HCT116 (cell line): Measurements from ENCODE around the gene PSG2. TPM values are rescaled to one million over a fixed set of nuclear protein-coding genes. Genes with fewer than 3 reads are reported as not detected.
"Not testable (repeated sequence)": the region's sequence is repeated elsewhere in the genome, so short reads cannot be mapped to it uniquely, and the experiment has no call there.

Source experiments
- ATAC-seq: fragments of 200-7000 bp; cut with Tn5 transposase; 2 replicates; pipeline ENCODE4 v1.9.1; 2020; ENCODE audit warnings: mild to moderate bottlenecking, moderate library complexity
- BruUV-seq: library from RNA; stranded (reverse); fragments of 400-500 nt; replicated peaks from 2 replicates; lab custom pipeline; 2021; lab: Mats Ljungman, UMichigan
- CTCF ChIA-PET: fragments of 300-600 bp; sonication (Branson Sonifier 250); formaldehyde crosslinking; loops from one replicate; lab custom pipeline; 2021; ENCODE audit warnings: antibody characterized with exemption; lab: Charles Lee
- POLR2A ChIA-PET: fragments of 300-600, 350-600 bp; sonication (Branson Sonifier 250); formaldehyde crosslinking; loops from one replicate; lab custom pipeline; 2021; ENCODE audit warnings: antibody characterized with exemption; lab: Charles Lee
- RAD21 ChIA-PET, 2 experiments: fragments of 300-600 bp; sonication (Branson Sonifier 250); formaldehyde crosslinking; loops; one replicate each; lab custom pipeline; 2023; ENCODE audit warnings: low total read pairs in 2 of 2; ENCODE audit not compliant: uncharacterized antibody in 2 of 2, unreplicated experiment in 2 of 2, low non-redundant PET in 1 of 2; lab: Charles Lee
- DNase-seq: peaks from one replicate; pipeline ENCODE4 v3.0.0-alpha.2; 2010; ENCODE audit warnings: low read depth, low spot score
- H2AFZ ChIP-seq: fragments of 200-600 bp; shearing (Covaris generic), sonication (generic); 2 replicates; pipeline ENCODE4 v1.6.1; 2017; ENCODE audit warnings: low read depth, mixed run types, mixed read lengths, antibody characterized with exemption, low read length; ENCODE audit not compliant: poor library complexity, severe bottlenecking
- H3K27ac ChIP-seq: 2 replicates; pipeline ENCODE4 v1.5.1; 2012; ENCODE audit warnings: low read depth, low read length
- H3K27me3 ChIP-seq: fragments of 200-600 bp; sonication (generic); 2 replicates; pipeline ENCODE4 v1.6.1; 2016; ENCODE audit warnings: mixed run types, low read length, mixed read lengths; ENCODE audit not compliant: insufficient read depth
- H3K36me3 ChIP-seq, 2 experiments: fragments of 200-500 bp in 1 of 2; fragments of 200-600 bp in 1 of 2; sonication (Bioruptor generic) in 1 of 2; sonication (generic) in 1 of 2; 2 replicates each; pipeline versions ENCODE4 v1.5.1 to v1.6.1; 2014 to 2016; ENCODE audit warnings: low read length in 2 of 2, inconsistent platforms in 1 of 2, mixed read lengths in 1 of 2, mixed run types in 1 of 2; ENCODE audit not compliant: insufficient read depth in 2 of 2, control insufficient read depth in 1 of 2
- H3K4me1 ChIP-seq, 2 experiments: fragments of 200-600 bp in 1 of 2; sonication (generic) in 1 of 2; 2 replicates each; pipeline versions ENCODE4 v1.5.1 to v1.6.1; 2012 to 2017; ENCODE audit warnings: low read length in 2 of 2, inconsistent platforms in 1 of 2, mild to moderate bottlenecking in 1 of 2, mixed read lengths in 1 of 2, mixed run types in 1 of 2, moderate library complexity in 1 of 2; ENCODE audit not compliant: insufficient read depth in 2 of 2, control insufficient read depth in 1 of 2
- H3K4me2 ChIP-seq: fragments of 200-600 bp; sonication (generic); 2 replicates; pipeline ENCODE4 v1.6.1; 2017; ENCODE audit warnings: mixed run types, low read length, mixed read lengths
- H3K4me3 ChIP-seq, 2 experiments: fragments of 200-600 bp in 1 of 2; sonication (generic) in 1 of 2; replicated peaks in 1 of 2; 2 replicates each; pipeline ENCODE4 v1.5.1; 2011 to 2016; ENCODE audit warnings: low read length in 2 of 2, control low read depth in 1 of 2, low read depth in 1 of 2, mild to moderate bottlenecking in 1 of 2, mixed read lengths in 1 of 2, mixed run types in 1 of 2
- H3K79me2 ChIP-seq: fragments of 200-600 bp; sonication (generic); 2 replicates; pipeline ENCODE4 v1.6.1; 2017; ENCODE audit warnings: mild to moderate bottlenecking, mixed run types, low read length, moderate library complexity, mixed read lengths; ENCODE audit not compliant: insufficient read depth
- H3K9ac ChIP-seq: fragments of 200-600 bp; sonication (generic); 2 replicates; pipeline ENCODE4 v1.6.1; 2016; ENCODE audit warnings: low read length, mixed read lengths
- H3K9me2 ChIP-seq: fragments of 200-600 bp; sonication (generic), shearing (Covaris generic); 2 replicates; pipeline ENCODE4 v1.6.1; 2017; ENCODE audit warnings: mixed run types, mild to moderate bottlenecking, moderate library complexity; ENCODE audit not compliant: insufficient read depth
- H3K9me3 ChIP-seq, 2 experiments: fragments of 200-500 bp in 1 of 2; fragments of 200-600 bp in 1 of 2; sonication (Bioruptor generic) in 1 of 2; sonication (generic) in 1 of 2; 2 replicates each; pipeline ENCODE4 v1.6.1; 2014 to 2017; ENCODE audit warnings: low read length in 2 of 2, mixed read lengths in 2 of 2, inconsistent platforms in 1 of 2, low read depth in 1 of 2, mild to moderate bottlenecking in 1 of 2, mixed run types in 1 of 2, moderate library complexity in 1 of 2; ENCODE audit not compliant: control insufficient read depth in 1 of 2, insufficient read depth in 1 of 2
- H4K20me1 ChIP-seq: fragments of 200-600 bp; sonication (generic), shearing (Covaris generic); 2 replicates; pipeline ENCODE4 v1.6.1; 2017; ENCODE audit warnings: mixed run types, mild to moderate bottlenecking, moderate library complexity; ENCODE audit not compliant: insufficient read depth
- CTCF ChIP-seq, 3 experiments: fragments of 200-600 bp in 1 of 3; sonication (generic) in 1 of 3; IDR thresholded peaks in 2 of 3; conservative IDR thresholded peaks in 1 of 3; 2 replicates each; pipeline ENCODE4 v1.5.1; 2012 to 2017; ENCODE audit warnings: low read depth in 2 of 3, low read length in 2 of 3, antibody characterized with exemption in 1 of 3, borderline replicate concordance in 1 of 3, control low read depth in 1 of 3, mild to moderate bottlenecking in 1 of 3, mixed read lengths in 1 of 3, mixed run types in 1 of 3, moderate library complexity in 1 of 3; ENCODE audit not compliant: insufficient read depth in 1 of 3
- MAX ChIP-seq: IDR thresholded peaks from 2 replicates; pipeline ENCODE4 v1.6.1; 2012
- intact Hi-C: fragments of 100-400 bp; cut with micrococcal nuclease; formaldehyde crosslinking; loops from 2 replicates; pipeline ENCODE4 v1.10.0; 2022
- total RNA-seq: library from RNA; stranded (reverse); gene quantifications from one replicate; pipeline ENCODE4 v1.2.1, GENCODE V29; 2021; ENCODE audit not compliant: unreplicated experiment

Gene PSG2
- total RNA-seq, 1 experiment from 2014 or later, result not detected

- ATAC-seq, result not testable (repeated sequence)
These were observed 1.8 kb upstream of the PSG2 start for GRCh38 chr19:43084196-43084832.

GRCh38 chr19:43083721-43084120, 1.2 kb upstream of the PSG2 start:
- BruUV-seq, H3K27me3 ChIP-seq, H3K9ac ChIP-seq, RAD21 ChIA-PET, H3K4me2 ChIP-seq, H3K9me3 ChIP-seq, H3K36me3 ChIP-seq, POLR2A ChIA-PET, ATAC-seq, H3K4me3 ChIP-seq, H3K79me2 ChIP-seq, H3K9me2 ChIP-seq, H2AFZ ChIP-seq, intact Hi-C loops, H4K20me1 ChIP-seq, DNase-seq, H3K4me1 ChIP-seq, H3K27ac ChIP-seq: not testable (repeated sequence)
- CTCF ChIA-PET, result interaction anchor here (1.5 kb wide), 1 partner anchor 18 kb away, joined by 3 read pairs; no protein-coding TSS in a partner anchor

More at GRCh38 chr19:43084196-43084832, 1.8 kb upstream of the PSG2 start:
- H3K9me3 ChIP-seq, H3K27ac ChIP-seq, RAD21 ChIA-PET, intact Hi-C loops, H3K27me3 ChIP-seq, DNase-seq, H3K4me3 ChIP-seq, H3K4me1 ChIP-seq, POLR2A ChIA-PET, BruUV-seq, H3K9me2 ChIP-seq, H2AFZ ChIP-seq, H3K36me3 ChIP-seq, H3K4me2 ChIP-seq, H4K20me1 ChIP-seq, H3K9ac ChIP-seq, H3K79me2 ChIP-seq: not testable (repeated sequence)
- peak; percentile 12 to 47 (median 44); a peak in 4 of 6 replicates for TF ChIP-seq CTCF (IDR thresholded peaks at IDR 0.05 in 2 of 3, conservative IDR thresholded peaks at IDR 0.05 in 1 of 3; ENCODE audit: borderline replicate concordance in 1 of 3, insufficient read depth in 1 of 3, low read depth in 2 of 3, low read length in 2 of 3)
- peak; percentile 71 for TF ChIP-seq MAX
- CTCF ChIA-PET, result interaction anchor here (1.5 kb wide), 1 partner anchor 18 kb away, joined by 3 read pairs; no protein-coding TSS in a partner anchor
